T-helper 2 cell treated with Interferon-gamma antibody and Interleukin-4, amounts not matched to agents 5 μg/mL and 100 μg/mL, for 36 hours (primary cell): ENCODE measurements around the gene PPP2R3B.

Experiments
- DNase-seq: peaks from one replicate; pipeline ENCODE4 v3.0.0; 2021; ENCODE audit warnings: low spot score
- H3K27ac Mint-ChIP-seq: one replicate; pipeline ENCODE4 v1.8.0; 2021; ENCODE audit warnings: mild to moderate bottlenecking, mixed read lengths
- H3K27me3 Mint-ChIP-seq: one replicate; pipeline ENCODE4 v1.8.0; 2021; ENCODE audit warnings: low read depth, mixed read lengths
- H3K36me3 Mint-ChIP-seq: one replicate; pipeline ENCODE4 v1.8.0; 2021; ENCODE audit warnings: low read depth, mixed read lengths
- H3K4me1 Mint-ChIP-seq: one replicate; pipeline ENCODE4 v1.8.0; 2021; ENCODE audit warnings: low read depth, mixed read lengths
- H3K4me3 Mint-ChIP-seq: one replicate; pipeline ENCODE4 v1.8.0; 2022; ENCODE audit warnings: mild to moderate bottlenecking, moderate library complexity, mixed read lengths
- H3K9me3 Mint-ChIP-seq: one replicate; pipeline ENCODE4 v1.8.0; 2021; ENCODE audit warnings: mixed read lengths

The PPP2R3B gene

DNA sequence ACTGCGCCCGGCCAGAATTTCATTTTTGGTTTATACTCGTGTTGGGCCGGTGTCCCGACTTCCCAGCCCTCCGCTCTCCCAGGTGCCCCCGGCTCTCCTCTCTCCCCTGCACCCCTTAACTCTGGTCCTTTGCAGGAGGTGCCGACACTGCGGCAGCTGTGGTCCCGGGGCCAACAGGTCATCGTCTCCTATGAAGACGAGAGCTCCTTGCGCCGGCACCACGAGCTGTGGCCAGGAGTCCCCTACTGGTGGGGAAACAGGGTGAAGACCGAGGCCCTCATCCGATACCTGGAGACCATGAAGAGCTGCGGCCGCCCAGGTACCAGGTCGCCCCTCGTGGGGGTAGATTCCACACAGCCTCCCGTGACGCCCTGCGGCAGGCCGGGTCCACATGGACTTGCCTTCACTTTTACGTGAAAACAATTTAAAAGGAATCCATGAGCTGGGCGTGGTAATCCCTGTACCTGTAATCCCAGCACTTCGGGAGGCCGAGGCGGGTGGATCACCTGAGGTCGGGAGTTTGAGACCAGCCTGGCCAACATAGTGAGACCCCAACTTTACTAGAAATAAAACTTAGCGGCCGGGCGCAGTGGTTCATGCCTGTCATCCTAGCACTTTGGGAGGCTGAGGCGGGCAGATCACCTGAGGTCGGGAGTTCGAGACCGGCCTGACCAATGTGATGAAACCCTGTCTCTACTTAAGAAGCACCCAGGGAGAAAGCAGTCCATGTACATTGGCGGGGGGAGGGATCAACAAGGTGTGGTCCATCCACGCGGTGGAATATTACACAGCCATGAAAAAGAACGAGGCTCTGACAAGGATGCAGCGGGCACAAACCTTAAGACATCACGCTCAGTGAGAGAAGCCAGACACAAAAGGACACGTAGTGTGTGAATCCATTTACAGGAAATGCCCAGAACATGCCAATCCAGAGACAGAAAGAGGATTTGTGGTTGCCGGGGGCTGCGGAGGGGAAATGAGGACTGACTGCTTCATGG is 93.5 kb downstream of the PPP2R3B start:
- no peak for DNase-seq
- Mint-ChIP-seq H3K27ac (no peak overlapping the region), H3K27me3 (no peaks in the 10 kb centered on the region), H3K9me3 (no peaks in the 10 kb centered on the region), H3K4me3 (no peak overlapping the region), H3K36me3 (peaks cover 40% of the 10 kb centered on the region), H3K4me1 (no peaks in the 10 kb centered on the region)

DNA sequence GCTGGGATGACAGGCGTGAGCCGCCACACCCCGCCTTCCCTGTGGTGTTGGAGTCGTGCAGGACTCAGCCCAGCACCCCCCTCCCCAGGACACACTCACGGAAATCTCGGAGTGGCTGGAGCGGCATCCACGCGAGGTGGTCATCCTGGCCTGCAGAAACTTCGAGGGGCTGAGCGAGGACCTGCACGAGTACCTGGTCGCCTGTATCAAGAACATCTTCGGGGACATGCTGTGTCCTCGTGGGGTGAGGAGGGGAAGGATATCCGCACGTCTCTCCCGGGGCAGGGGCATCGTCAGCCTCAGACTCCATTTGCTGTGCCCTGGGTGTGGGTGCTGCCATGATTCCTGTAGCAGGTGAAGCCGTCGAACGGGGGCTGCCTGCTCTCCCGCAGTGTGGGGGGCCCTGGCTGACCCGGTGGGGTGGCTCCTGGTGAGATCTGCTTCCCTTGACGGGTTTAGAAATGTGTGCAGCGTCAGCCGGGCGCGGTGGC is 95.3 kb downstream of the PPP2R3B start:
- Mint-ChIP-seq H3K9me3 (no peaks in the 10 kb centered on the region), H3K4me3 (no peak overlapping the region), H3K27ac (no peak overlapping the region), H3K27me3 (no peaks in the 10 kb centered on the region), H3K36me3 (peaks cover 42% of the 10 kb centered on the region), H3K4me1 (peaks cover 4% of the 10 kb centered on the region)
- DNase-seq = no peak

DNA sequence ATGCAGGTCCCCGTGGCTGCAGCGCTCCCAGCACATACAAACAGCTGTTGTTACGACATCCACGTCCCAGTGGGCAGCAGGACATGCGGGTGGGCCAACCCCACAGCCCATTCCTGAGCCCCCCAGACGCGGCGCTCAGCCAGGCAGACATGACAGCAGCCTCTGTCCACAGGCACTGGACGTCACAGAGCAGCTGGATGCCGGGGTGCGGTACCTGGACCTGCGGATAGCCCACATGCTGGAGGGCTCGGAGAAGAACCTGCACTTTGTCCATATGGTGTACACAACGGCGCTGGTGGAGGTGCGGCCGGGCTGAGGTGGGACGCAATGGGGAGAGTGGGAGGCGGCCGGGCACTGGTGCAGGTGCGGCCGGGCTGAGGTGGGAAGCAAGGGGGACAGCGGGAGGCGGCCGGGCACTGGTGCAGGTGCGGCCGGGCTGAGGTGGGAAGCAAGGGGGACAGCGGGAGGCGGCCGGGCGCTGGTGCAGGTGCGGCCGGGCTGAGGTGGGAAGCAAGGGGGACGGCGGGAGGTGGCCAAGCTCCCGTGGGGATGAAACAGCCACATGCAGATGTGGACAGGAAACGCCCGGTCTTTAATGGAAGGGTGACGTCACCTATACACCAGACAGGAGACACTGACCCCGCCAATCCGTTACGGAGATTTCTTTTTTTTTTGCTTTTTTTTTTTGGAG is 96.1 kb downstream of the PPP2R3B start:
- DNase-seq = no peak
- no peaks in the 10 kb centered on the region for H3K9me3 Mint-ChIP-seq
- no peak overlapping the region for H3K4me3 Mint-ChIP-seq
- H3K4me1 Mint-ChIP-seq = peaks cover 9% of the 10 kb centered on the region
- peaks cover 38% of the 10 kb centered on the region for H3K36me3 Mint-ChIP-seq
- H3K27ac Mint-ChIP-seq = no peak overlapping the region
- H3K27me3 Mint-ChIP-seq = no peaks in the 10 kb centered on the region

GRCh38 chrX:288561-288991 is 98.1 kb downstream of the PPP2R3B start:
- Mint-ChIP-seq H3K27me3 (no peaks in the 10 kb centered on the region), H3K4me1 (peaks cover 13% of the 10 kb centered on the region), H3K27ac (no peak overlapping the region), H3K4me3 (no peak overlapping the region), H3K36me3 (peaks cover 49% of the 10 kb centered on the region), H3K9me3 (no peaks in the 10 kb centered on the region)
- DNase-seq = no peak

GRCh38 chrX:287670-288069 is 99.0 kb downstream of the PPP2R3B start:
- Mint-ChIP-seq H3K27me3 (no peaks in the 10 kb centered on the region), H3K27ac (no peak overlapping the region), H3K4me3 (no peak overlapping the region), H3K9me3 (no peaks in the 10 kb centered on the region), H3K36me3 (peaks cover 40% of the 10 kb centered on the region), H3K4me1 (peaks cover 13% of the 10 kb centered on the region)
- no peak for DNase-seq

DNA sequence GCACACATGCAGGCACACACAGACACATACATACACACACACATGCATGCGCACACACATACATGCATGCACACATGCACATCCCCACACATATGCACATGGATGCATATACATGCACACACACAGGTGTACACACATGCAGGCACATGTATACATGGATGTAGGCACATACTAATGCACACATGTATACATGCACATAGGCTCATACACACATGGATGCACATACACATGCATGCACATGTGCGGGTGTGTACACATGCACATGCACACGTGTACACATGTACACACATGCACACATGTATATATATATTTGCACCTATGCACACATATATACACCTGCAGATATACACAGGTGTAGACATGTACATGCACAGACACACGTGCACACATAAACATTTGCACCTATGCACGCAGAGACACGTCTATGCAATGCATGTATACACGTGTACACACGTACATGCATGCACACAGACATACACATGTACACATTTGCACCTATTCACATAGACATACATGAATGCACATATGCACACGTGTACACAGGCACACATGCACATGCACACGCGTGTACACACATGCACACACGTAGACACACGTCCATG is 101.5 kb downstream of the PPP2R3B start:
- Mint-ChIP-seq H3K27ac (no peak overlapping the region), H3K4me3 (no peak overlapping the region), H3K4me1 (peaks cover 14% of the 10 kb centered on the region), H3K36me3 (peaks cover 29% of the 10 kb centered on the region), H3K27me3 (no peaks in the 10 kb centered on the region), H3K9me3 (no peaks in the 10 kb centered on the region)
- DNase-seq = no peak
